Liver (tissue), 9 donors: ENCODE data around the gene GJA10. TPM values are rescaled to one million over a fixed set of nuclear protein-coding genes. Genes with fewer than 3 reads are reported as not detected.

Experiments used
- DNase-seq: peaks from one replicate; pipeline ENCODE4 v3.0.0-alpha.2; 2017; ENCODE audit warnings: low spot score
- H3K27ac ChIP-seq, 2 donors: one replicate each; pipeline ENCODE4 v1.7.0; 2013; ENCODE audit warnings: inconsistent platforms in 2 of 2, low read length in 2 of 2, control low read depth in 1 of 2, low read depth in 1 of 2, mild to moderate bottlenecking in 1 of 2
- H3K27me3 ChIP-seq, 4 donors: one replicate each; pipeline versions ENCODE4 v1.6.1 to v1.7.0; 2013; ENCODE audit warnings: low read length in 3 of 4, inconsistent platforms in 1 of 4, mild to moderate bottlenecking in 1 of 4, moderate library complexity in 1 of 4; ENCODE audit not compliant: control insufficient read depth in 4 of 4, insufficient read depth in 4 of 4
- H3K36me3 ChIP-seq, 4 donors: one replicate each; pipeline versions ENCODE4 v1.6.1 to v1.7.0; 2013; ENCODE audit warnings: low read length in 3 of 4, mild to moderate bottlenecking in 3 of 4, low read depth in 1 of 4, moderate library complexity in 1 of 4; ENCODE audit not compliant: control insufficient read depth in 4 of 4, insufficient read depth in 3 of 4
- H3K4me1 ChIP-seq, 4 donors: one replicate each; pipeline versions ENCODE4 v1.6.1 to v1.7.0; 2013; ENCODE audit warnings: low read length in 3 of 4, mild to moderate bottlenecking in 3 of 4, moderate library complexity in 1 of 4; ENCODE audit not compliant: control insufficient read depth in 4 of 4, insufficient read depth in 4 of 4
- H3K4me3 ChIP-seq, 3 donors: one replicate each; pipeline versions ENCODE4 v1.6.1 to v1.7.0; 2013; ENCODE audit warnings: low read length in 3 of 3, control low read depth in 1 of 3, low read depth in 1 of 3, mild to moderate bottlenecking in 1 of 3
- H3K9ac ChIP-seq, 2 donors: one replicate each; pipeline ENCODE4 v1.7.0; 2013; ENCODE audit warnings: low read length in 2 of 2, mild to moderate bottlenecking in 2 of 2, moderate library complexity in 2 of 2, control low read depth in 1 of 2, low read depth in 1 of 2
- H3K9me3 ChIP-seq, 4 donors: one replicate each; pipeline versions ENCODE4 v1.6.1 to v1.7.0; 2013; ENCODE audit warnings: low read length in 3 of 4; ENCODE audit not compliant: control insufficient read depth in 4 of 4
- EGR1 ChIP-seq, 2 donors: IDR thresholded peaks; 2 replicates each; pipeline ENCODE4 v1.6.1; 2016 to 2018; ENCODE audit warnings: antibody characterized with exemption in 2 of 2, low read depth in 2 of 2
- FOXA1 ChIP-seq: IDR thresholded peaks from 2 replicates; pipeline ENCODE4 v1.6.1; 2016; ENCODE audit warnings: antibody characterized with exemption
- FOXA2 ChIP-seq: IDR thresholded peaks from 2 replicates; pipeline ENCODE4 v1.6.1; 2016; ENCODE audit warnings: antibody characterized with exemption
- GABPA ChIP-seq, 2 donors: IDR thresholded peaks in 1 of 2; conservative IDR thresholded peaks in 1 of 2; 2 replicates each; pipeline ENCODE4 v1.6.1; 2016; ENCODE audit warnings: antibody characterized with exemption in 2 of 2, mild to moderate bottlenecking in 1 of 2, moderate library complexity in 1 of 2
- HNF4A ChIP-seq, 2 donors: conservative IDR thresholded peaks; 2 replicates each; pipeline ENCODE4 v1.6.1; 2016; ENCODE audit warnings: antibody characterized with exemption in 2 of 2, mild to moderate bottlenecking in 2 of 2
- HNF4G ChIP-seq: IDR thresholded peaks from 2 replicates; pipeline ENCODE4 v1.6.1; 2016; ENCODE audit warnings: antibody characterized with exemption
- JUND ChIP-seq, 2 donors: IDR thresholded peaks; 2 replicates each; pipeline ENCODE4 v1.6.1; 2016; ENCODE audit warnings: antibody characterized with exemption in 2 of 2
- NR2F2 ChIP-seq: IDR thresholded peaks from 2 replicates; pipeline ENCODE4 v1.6.1; 2016; ENCODE audit warnings: antibody characterized with exemption
- RAD21 ChIP-seq, 2 donors: IDR thresholded peaks; 2 replicates each; pipeline ENCODE4 v1.6.1; 2016; ENCODE audit warnings: antibody characterized with exemption in 2 of 2, mild to moderate bottlenecking in 2 of 2
- RXRA ChIP-seq, 2 donors: IDR thresholded peaks; 2 replicates each; pipeline ENCODE4 v1.6.1; 2017 to 2018; ENCODE audit warnings: antibody characterized with exemption in 2 of 2, mild to moderate bottlenecking in 1 of 2
- SP1 ChIP-seq: IDR thresholded peaks from 2 replicates; pipeline ENCODE4 v1.6.1; 2018; ENCODE audit warnings: antibody characterized with exemption, mild to moderate bottlenecking
- TAF1 ChIP-seq: conservative IDR thresholded peaks from 2 replicates; pipeline ENCODE4 v1.6.1; 2016; ENCODE audit warnings: antibody characterized with exemption, mild to moderate bottlenecking
- YY1 ChIP-seq: IDR thresholded peaks from 2 replicates; pipeline ENCODE4 v1.6.1; 2016; ENCODE audit warnings: antibody characterized with exemption, mild to moderate bottlenecking
- WGBS: extraction: QIAGEN DNeasy Blood & Tissue Kit; methylation state at CpG from one replicate; pipeline ENCODE4 v1.1.7; 2013; 5-methylcytosine and 5-hydroxymethylcytosine counted together
- polyA plus RNA-seq, 2 donors: library from polyadenylated mRNA; stranded (reverse) in 1 of 2; unstranded in 1 of 2; fragments of 200-250 nt in 1 of 2; fragments of >200 nt in 1 of 2; fragmentation: Nextera tagmentation in 1 of 2; extraction: Ambion mirVana in 1 of 2; gene quantifications; one replicate each; pipeline versions ENCODE4 v1.2.1 to v1.2.3, GENCODE V29; 2013 to 2015
- total RNA-seq, 2 donors: library from RNA; depleted of rRNA; stranded (reverse); fragments of >200 nt; gene quantifications; one replicate each; pipeline ENCODE4 v1.2.3, GENCODE V29; 2014
- TF ChIP-seq, protein P1 (sequence below): IDR thresholded peaks from 2 replicates; pipeline ENCODE4 v1.6.1; 2016; ENCODE audit warnings: antibody characterized with exemption
- TF ChIP-seq, protein P2 (sequence below): fragments of 150-350 bp; IDR thresholded peaks from 2 replicates; pipeline ENCODE4 v1.5.1; 2017; ENCODE audit warnings: improper control_type of control experiment, low read depth, low read length; ENCODE audit not compliant: missing input control
- TF ChIP-seq, protein P3 (sequence below): IDR thresholded peaks from 2 replicates; pipeline ENCODE4 v1.6.1; 2016; ENCODE audit warnings: antibody characterized with exemption, mild to moderate bottlenecking
- TF ChIP-seq, protein P4 (sequence below): IDR thresholded peaks from 2 replicates; pipeline ENCODE4 v1.6.1; 2016; ENCODE audit warnings: antibody characterized with exemption
- TF ChIP-seq, protein P5 (sequence below): IDR thresholded peaks from 2 replicates; pipeline ENCODE4 v1.6.1; 2016; ENCODE audit warnings: antibody characterized with exemption
- donor health status: healthy.
- donor health status: healthy.
- donor health status: healthy.
- donor health status: healthy.
- donor health status: healthy.

The GJA10 gene
- total and polyA plus RNA-seq, 4 donors = not detected

DNA sequence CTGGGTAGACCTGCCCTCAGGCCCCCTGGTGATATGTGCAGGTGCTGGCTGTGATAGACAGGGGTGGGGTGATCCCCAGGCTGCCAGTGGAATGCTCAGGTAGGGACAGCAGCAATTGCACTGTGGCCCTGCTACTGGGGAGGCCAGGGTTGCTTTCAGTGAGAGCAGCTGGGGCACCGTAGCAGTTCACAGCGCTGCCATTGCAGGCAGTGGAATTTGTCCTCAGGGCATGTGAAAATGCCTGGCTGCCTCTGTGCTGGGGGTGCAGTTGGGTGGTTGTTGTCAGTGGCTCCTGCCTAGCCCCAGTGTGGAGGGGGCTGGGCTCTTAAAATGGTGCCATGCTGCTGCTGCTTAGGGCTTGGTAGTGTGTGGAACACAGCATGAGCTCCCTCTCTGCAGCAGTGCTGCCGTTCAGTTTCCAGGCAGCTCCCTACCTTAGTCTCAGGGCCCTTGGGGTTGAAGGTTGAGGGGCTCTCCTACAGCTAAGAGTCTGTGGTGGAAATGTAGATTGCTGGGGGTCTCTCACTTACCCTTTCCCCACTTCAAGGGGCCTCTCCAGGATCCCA, 23.6 kb downstream of the GJA10 start:
- TF ChIP-seq, protein P1, sequence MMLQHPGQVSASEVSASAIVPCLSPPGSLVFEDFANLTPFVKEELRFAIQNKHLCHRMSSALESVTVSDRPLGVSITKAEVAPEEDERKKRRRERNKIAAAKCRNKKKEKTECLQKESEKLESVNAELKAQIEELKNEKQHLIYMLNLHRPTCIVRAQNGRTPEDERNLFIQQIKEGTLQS = no peak
- TF ChIP-seq FOXA2 (no peak), EGR1 (IDR thresholded peaks at IDR 0.05; ENCODE audit: low read depth in 2 of 2) (no peak), YY1 (no peak)

DNA sequence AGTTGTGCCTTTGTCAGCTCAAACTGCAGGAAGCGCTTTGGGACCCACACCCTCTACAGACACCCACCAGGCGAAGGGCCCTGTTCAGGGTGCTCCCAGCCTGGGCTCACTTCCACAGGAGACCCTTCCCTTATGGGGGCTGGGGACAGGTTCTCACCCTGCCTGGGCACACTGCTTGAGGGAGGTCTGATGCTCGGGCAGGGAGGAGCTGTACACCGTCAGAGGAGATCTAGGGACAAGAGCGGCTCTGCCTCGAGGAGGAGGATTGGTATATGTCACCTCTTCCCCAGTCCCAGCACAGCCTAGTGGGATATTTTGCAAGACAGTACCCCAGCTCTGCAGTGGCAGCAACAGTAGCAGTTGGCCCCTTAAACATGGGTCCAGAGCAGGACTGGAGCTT, 26.9 kb downstream of the GJA10 start:
- H3K9ac ChIP-seq = no peak overlapping the region
- WGBS = 85% methylated on average over 6 of the region's 6 CpGs

More for the DNA sequence above, 23.6 kb downstream of the GJA10 start:
- Histone ChIP-seq H3K9me3 (peaks cover 0 to 4% (median 2%) of the 10 kb centered on the region in 4 donors), H3K4me3 (no peak overlapping the region), H3K9ac (no peak overlapping the region), H3K27ac (no peak overlapping the region), H3K36me3 (no peaks in the 10 kb centered on the region), H3K27me3 (no peaks in the 10 kb centered on the region), H3K4me1 (no peaks in the 10 kb centered on the region)
- DNase-seq = no peak
- WGBS = 74% methylated on average over 3 of the region's 3 CpGs

More for the DNA sequence above, 26.9 kb downstream of the GJA10 start:
- no peaks in the 10 kb centered on the region for H3K36me3 ChIP-seq
- DNase-seq = no peak
- no peaks in the 10 kb centered on the region for H3K4me1 ChIP-seq
- no peak overlapping the region for H3K4me3 ChIP-seq
- H3K27me3 ChIP-seq = no peaks in the 10 kb centered on the region
- TF ChIP-seq SP1 (no peak), RAD21 (IDR thresholded peaks at IDR 0.05) (no peak), FOXA1 (no peak), HNF4G (no peak), HNF4A (conservative IDR thresholded peaks at IDR 0.05) (no peak), YY1 (no peak), GABPA (IDR thresholded peaks at IDR 0.05 in 1 of 2, conservative IDR thresholded peaks at IDR 0.05 in 1 of 2) (no peak), RXRA (IDR thresholded peaks at IDR 0.05) (no peak), EGR1 (IDR thresholded peaks at IDR 0.05; ENCODE audit: low read depth in 2 of 2) (no peak), JUND (IDR thresholded peaks at IDR 0.05) (no peak), FOXA2 (no peak), TAF1 (no peak), NR2F2 (no peak)
- TF ChIP-seq, protein P2, sequence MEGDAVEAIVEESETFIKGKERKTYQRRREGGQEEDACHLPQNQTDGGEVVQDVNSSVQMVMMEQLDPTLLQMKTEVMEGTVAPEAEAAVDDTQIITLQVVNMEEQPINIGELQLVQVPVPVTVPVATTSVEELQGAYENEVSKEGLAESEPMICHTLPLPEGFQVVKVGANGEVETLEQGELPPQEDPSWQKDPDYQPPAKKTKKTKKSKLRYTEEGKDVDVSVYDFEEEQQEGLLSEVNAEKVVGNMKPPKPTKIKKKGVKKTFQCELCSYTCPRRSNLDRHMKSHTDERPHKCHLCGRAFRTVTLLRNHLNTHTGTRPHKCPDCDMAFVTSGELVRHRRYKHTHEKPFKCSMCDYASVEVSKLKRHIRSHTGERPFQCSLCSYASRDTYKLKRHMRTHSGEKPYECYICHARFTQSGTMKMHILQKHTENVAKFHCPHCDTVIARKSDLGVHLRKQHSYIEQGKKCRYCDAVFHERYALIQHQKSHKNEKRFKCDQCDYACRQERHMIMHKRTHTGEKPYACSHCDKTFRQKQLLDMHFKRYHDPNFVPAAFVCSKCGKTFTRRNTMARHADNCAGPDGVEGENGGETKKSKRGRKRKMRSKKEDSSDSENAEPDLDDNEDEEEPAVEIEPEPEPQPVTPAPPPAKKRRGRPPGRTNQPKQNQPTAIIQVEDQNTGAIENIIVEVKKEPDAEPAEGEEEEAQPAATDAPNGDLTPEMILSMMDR = no peak
- TF ChIP-seq, protein P3, sequence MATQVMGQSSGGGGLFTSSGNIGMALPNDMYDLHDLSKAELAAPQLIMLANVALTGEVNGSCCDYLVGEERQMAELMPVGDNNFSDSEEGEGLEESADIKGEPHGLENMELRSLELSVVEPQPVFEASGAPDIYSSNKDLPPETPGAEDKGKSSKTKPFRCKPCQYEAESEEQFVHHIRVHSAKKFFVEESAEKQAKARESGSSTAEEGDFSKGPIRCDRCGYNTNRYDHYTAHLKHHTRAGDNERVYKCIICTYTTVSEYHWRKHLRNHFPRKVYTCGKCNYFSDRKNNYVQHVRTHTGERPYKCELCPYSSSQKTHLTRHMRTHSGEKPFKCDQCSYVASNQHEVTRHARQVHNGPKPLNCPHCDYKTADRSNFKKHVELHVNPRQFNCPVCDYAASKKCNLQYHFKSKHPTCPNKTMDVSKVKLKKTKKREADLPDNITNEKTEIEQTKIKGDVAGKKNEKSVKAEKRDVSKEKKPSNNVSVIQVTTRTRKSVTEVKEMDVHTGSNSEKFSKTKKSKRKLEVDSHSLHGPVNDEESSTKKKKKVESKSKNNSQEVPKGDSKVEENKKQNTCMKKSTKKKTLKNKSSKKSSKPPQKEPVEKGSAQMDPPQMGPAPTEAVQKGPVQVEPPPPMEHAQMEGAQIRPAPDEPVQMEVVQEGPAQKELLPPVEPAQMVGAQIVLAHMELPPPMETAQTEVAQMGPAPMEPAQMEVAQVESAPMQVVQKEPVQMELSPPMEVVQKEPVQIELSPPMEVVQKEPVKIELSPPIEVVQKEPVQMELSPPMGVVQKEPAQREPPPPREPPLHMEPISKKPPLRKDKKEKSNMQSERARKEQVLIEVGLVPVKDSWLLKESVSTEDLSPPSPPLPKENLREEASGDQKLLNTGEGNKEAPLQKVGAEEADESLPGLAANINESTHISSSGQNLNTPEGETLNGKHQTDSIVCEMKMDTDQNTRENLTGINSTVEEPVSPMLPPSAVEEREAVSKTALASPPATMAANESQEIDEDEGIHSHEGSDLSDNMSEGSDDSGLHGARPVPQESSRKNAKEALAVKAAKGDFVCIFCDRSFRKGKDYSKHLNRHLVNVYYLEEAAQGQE = no peak
- TF ChIP-seq, protein P1 = no peak
- TF ChIP-seq, protein P4, sequence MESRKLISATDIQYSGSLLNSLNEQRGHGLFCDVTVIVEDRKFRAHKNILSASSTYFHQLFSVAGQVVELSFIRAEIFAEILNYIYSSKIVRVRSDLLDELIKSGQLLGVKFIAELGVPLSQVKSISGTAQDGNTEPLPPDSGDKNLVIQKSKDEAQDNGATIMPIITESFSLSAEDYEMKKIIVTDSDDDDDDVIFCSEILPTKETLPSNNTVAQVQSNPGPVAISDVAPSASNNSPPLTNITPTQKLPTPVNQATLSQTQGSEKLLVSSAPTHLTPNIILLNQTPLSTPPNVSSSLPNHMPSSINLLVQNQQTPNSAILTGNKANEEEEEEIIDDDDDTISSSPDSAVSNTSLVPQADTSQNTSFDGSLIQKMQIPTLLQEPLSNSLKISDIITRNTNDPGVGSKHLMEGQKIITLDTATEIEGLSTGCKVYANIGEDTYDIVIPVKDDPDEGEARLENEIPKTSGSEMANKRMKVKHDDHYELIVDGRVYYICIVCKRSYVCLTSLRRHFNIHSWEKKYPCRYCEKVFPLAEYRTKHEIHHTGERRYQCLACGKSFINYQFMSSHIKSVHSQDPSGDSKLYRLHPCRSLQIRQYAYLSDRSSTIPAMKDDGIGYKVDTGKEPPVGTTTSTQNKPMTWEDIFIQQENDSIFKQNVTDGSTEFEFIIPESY = no peak
- TF ChIP-seq, protein P5, sequence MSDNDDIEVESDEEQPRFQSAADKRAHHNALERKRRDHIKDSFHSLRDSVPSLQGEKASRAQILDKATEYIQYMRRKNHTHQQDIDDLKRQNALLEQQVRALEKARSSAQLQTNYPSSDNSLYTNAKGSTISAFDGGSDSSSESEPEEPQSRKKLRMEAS = no peak
- H3K27ac ChIP-seq = no peak overlapping the region
- peaks cover 0 to 4% (median 2%) of the 10 kb centered on the region in 4 donors for H3K9me3 ChIP-seq
